Common myeloid progenitor, CD34-positive (primary cell): ENCODE measurements around the gene TSPYL6. TPM values are rescaled to one million over a fixed set of nuclear protein-coding genes. Genes with fewer than 3 reads are reported as not detected.
"Not testable (repeated sequence)": the region's sequence is repeated elsewhere in the genome, so short reads cannot be mapped to it uniquely, and the experiment has no call there.

ENCODE experiments used
- CTCF ChIA-PET: fragments of 350-600 bp; sonication (Branson Sonifier 250); formaldehyde crosslinking; loops from one replicate; lab custom pipeline; 2021; ENCODE audit warnings: antibody characterized with exemption; lab: Charles Lee
- POLR2A ChIA-PET: fragments of 350-600 bp; sonication (Branson Sonifier 250); formaldehyde crosslinking; loops from one replicate; lab custom pipeline; 2021; ENCODE audit warnings: antibody characterized with exemption; lab: Charles Lee
- DNase-seq, 3 donors: peaks; one replicate each; pipeline versions ENCODE4 v3.0.0 to v3.0.0-alpha.2; 2013
- H3K27ac ChIP-seq, 2 experiments: 1 replicate in 1 of 2; 2 replicates in 1 of 2; pipeline ENCODE4 v1.7.0; 2013; ENCODE audit warnings: inconsistent platforms in 2 of 2, low read length in 2 of 2, mild to moderate bottlenecking in 2 of 2, low read depth in 1 of 2, moderate library complexity in 1 of 2; ENCODE audit not compliant: severe bottlenecking in 2 of 2, insufficient read depth in 1 of 2, poor library complexity in 1 of 2
- H3K27me3 ChIP-seq, 5 experiments: replicated peaks in 2 of 5; 1 replicate in 3 of 5; 2 replicates in 2 of 5; pipeline versions ENCODE4 v1.6.1 to v1.7.0; 2013; ENCODE audit warnings: low read length in 4 of 5, mild to moderate bottlenecking in 2 of 5, moderate library complexity in 2 of 5, inconsistent platforms in 1 of 5; ENCODE audit not compliant: insufficient read depth in 5 of 5, control insufficient read depth in 4 of 5
- H3K36me3 ChIP-seq, 4 experiments: 1 replicate in 2 of 4; 2 replicates in 2 of 4; pipeline versions ENCODE4 v1.6.1 to v1.7.0; 2013; ENCODE audit warnings: low read length in 3 of 4, control low read depth in 1 of 4, mild to moderate bottlenecking in 1 of 4; ENCODE audit not compliant: control insufficient read depth in 4 of 4, insufficient read depth in 4 of 4
- H3K4me1 ChIP-seq, 4 experiments: 1 replicate in 3 of 4; 2 replicates in 1 of 4; pipeline versions ENCODE4 v1.6.1 to v1.7.1; 2013; ENCODE audit warnings: low read length in 3 of 4, mild to moderate bottlenecking in 3 of 4, control low read depth in 1 of 4, inconsistent platforms in 1 of 4, moderate library complexity in 1 of 4; ENCODE audit not compliant: control insufficient read depth in 4 of 4, insufficient read depth in 4 of 4; ENCODE audit errors: control extremely low read depth in 1 of 4
- H3K4me3 ChIP-seq, 7 experiments: 1 replicate in 4 of 7; 2 replicates in 3 of 7; pipeline versions ENCODE4 v1.5.1 to v1.7.0; 2013; ENCODE audit warnings: mild to moderate bottlenecking in 7 of 7, low read length in 6 of 7, moderate library complexity in 6 of 7, inconsistent platforms in 2 of 7, low read depth in 2 of 7, control low read depth in 1 of 7; ENCODE audit not compliant: insufficient read depth in 4 of 7, control insufficient read depth in 1 of 7; ENCODE audit errors: extremely low read depth in 1 of 7
- H3K9me3 ChIP-seq, 5 experiments: 1 replicate in 4 of 5; 2 replicates in 1 of 5; pipeline versions ENCODE4 v1.6.1 to v1.7.1; 2013; ENCODE audit warnings: low read length in 4 of 5, mild to moderate bottlenecking in 2 of 5, inconsistent platforms in 1 of 5, low read depth in 1 of 5, moderate library complexity in 1 of 5; ENCODE audit not compliant: control insufficient read depth in 4 of 5, insufficient read depth in 2 of 5; ENCODE audit errors: control extremely low read depth in 1 of 5
- WGBS: methylation state at CpG from one replicate; pipeline ENCODE4 v1.1.5; 2013; ENCODE audit not compliant: insufficient coverage; 5-methylcytosine and 5-hydroxymethylcytosine counted together
- polyA plus RNA-seq: library from polyadenylated mRNA; unstranded; fragments of 120-200 nt; gene quantifications from one replicate; pipeline ENCODE4 v1.2.1, GENCODE V29; 2013

Gene TSPYL6
- 0.01 TPM for polyA plus RNA-seq

- H3K4me3 ChIP-seq: no peak within 1 kb of the TSS
- ChIA-PET CTCF (no interaction called here), POLR2A (no interaction called here)
- DNase-seq: no peak
- WGBS: 97% methylated on average over 22 of the region's 25 CpGs
- no peaks in the 10 kb centered on the region for H3K4me1 ChIP-seq
- peaks cover 0 to 4% (median 3%) of the 10 kb centered on the region in 5 experiments for H3K9me3 ChIP-seq
- H3K27ac ChIP-seq: no peak within 1 kb of the TSS
- no peaks in the 10 kb centered on the region for H3K36me3 ChIP-seq
- H3K27me3 ChIP-seq: no peaks in the 10 kb centered on the region
Measured at GRCh38 chr2:54256091-54256694, at the start of gene TSPYL6. TSS of gene TSPYL6 (minus strand) at chr2:54256229. CDS start at chr2:54256151, 78 bp downstream.

- ChIA-PET POLR2A (interaction anchor here (0.6 kb wide), 2 partner anchors 10 to 206 kb away, joined by 3 read pairs; no protein-coding TSS in a partner anchor), CTCF (no interaction called here)
- Histone ChIP-seq H3K36me3 (no peaks in the 10 kb centered on the region), H3K27me3 (no peaks in the 10 kb centered on the region), H3K9me3 (no peaks in the 10 kb centered on the region), H3K4me1 (peaks cover 0 to 2% (median 0%) of the 10 kb centered on the region in 4 experiments), H3K4me3 (no peak overlapping the region), H3K27ac (no peak overlapping the region)
- DNase-seq: no peak
Measured at GRCh38 chr2:54303631-54304030, 47.6 kb upstream of the TSPYL6 start.

GRCh38 chr2:54298514-54298913, 42.5 kb upstream of the TSPYL6 start:
- no peak for DNase-seq
- Histone ChIP-seq H3K27me3 (no peaks in the 10 kb centered on the region), H3K9me3 (no peaks in the 10 kb centered on the region), H3K36me3 (no peaks in the 10 kb centered on the region), H3K4me1 (no peaks in the 10 kb centered on the region), H3K27ac (no peak overlapping the region), H3K4me3 (no peak overlapping the region)
- CTCF ChIA-PET: no interaction called here
- 100% methylated on average over 5 of the region's 5 CpGs for WGBS
- POLR2A ChIA-PET: no interaction called here

- no peaks in the 10 kb centered on the region for H3K9me3 ChIP-seq
- H3K36me3 ChIP-seq: no peaks in the 10 kb centered on the region
- no peak overlapping the region for H3K27ac ChIP-seq
- H3K4me3 ChIP-seq: no peak overlapping the region
- POLR2A ChIA-PET: no interaction called here
- WGBS: 100% methylated on average over 3 of the region's 5 CpGs
- H3K4me1 ChIP-seq: no peaks in the 10 kb centered on the region
- CTCF ChIA-PET: interaction anchor here (1.3 kb wide), 1 partner anchor 20 kb away, joined by 3 read pairs; no protein-coding TSS in a partner anchor
- no peak for DNase-seq
- no peaks in the 10 kb centered on the region for H3K27me3 ChIP-seq
Measured at GRCh38 chr2:54295911-54296310, 39.9 kb upstream of the TSPYL6 start.

- no CpG with 5 or more reads among the region's 2 CpGs for WGBS
- H3K36me3 ChIP-seq, CTCF ChIA-PET, H3K4me1 ChIP-seq, H3K9me3 ChIP-seq, H3K4me3 ChIP-seq, DNase-seq, POLR2A ChIA-PET, H3K27me3 ChIP-seq, H3K27ac ChIP-seq: not testable (repeated sequence)
Measured at GRCh38 chr2:54294665-54295064, 38.6 kb upstream of the TSPYL6 start.

GRCh38 chr2:54290356-54291025, 34.5 kb upstream of the TSPYL6 start:
- H3K27me3 ChIP-seq: no peaks in the 10 kb centered on the region
- no peaks in the 10 kb centered on the region for H3K36me3 ChIP-seq
- no peaks in the 10 kb centered on the region for H3K4me1 ChIP-seq
- no peak overlapping the region for H3K4me3 ChIP-seq
- WGBS: 91% methylated on average over 7 of the region's 9 CpGs
- H3K27ac ChIP-seq: no peak overlapping the region
- CTCF ChIA-PET: no interaction called here
- POLR2A ChIA-PET: no interaction called here
- no peak for DNase-seq
- peaks cover 0 to 2% (median 0%) of the 10 kb centered on the region in 5 experiments for H3K9me3 ChIP-seq

- ChIA-PET POLR2A (no interaction called here), CTCF (no interaction called here)
- no peak overlapping the region for H3K4me3 ChIP-seq
- no peak overlapping the region for H3K27ac ChIP-seq
- 83% methylated on average over 23 of the region's 23 CpGs for WGBS
- H3K36me3 ChIP-seq: no peaks in the 10 kb centered on the region
- no peaks in the 10 kb centered on the region for H3K27me3 ChIP-seq
- H3K4me1 ChIP-seq: no peaks in the 10 kb centered on the region
- H3K9me3 ChIP-seq: peaks cover 0 to 2% (median 0%) of the 10 kb centered on the region in 5 experiments
- no peak for DNase-seq
Measured at GRCh38 chr2:54289917-54290316, 33.9 kb upstream of the TSPYL6 start.
